Activated CD4-positive, alpha-beta T cell treated with anti-CD3 and anti-CD28 coated beads, Interleukin-2, amount 50 U/mL, for 16 hours (primary cell): ENCODE results near the gene SLC66A1.

Experiments
- DNase-seq: peaks from one replicate; pipeline ENCODE4 v3.0.0-alpha.2; 2020

Gene SLC66A1

GRCh38 chr1:19306941-19307340 lies 5.2 kb upstream of the SLC66A1 start:
- no peak for DNase-seq

DNA sequence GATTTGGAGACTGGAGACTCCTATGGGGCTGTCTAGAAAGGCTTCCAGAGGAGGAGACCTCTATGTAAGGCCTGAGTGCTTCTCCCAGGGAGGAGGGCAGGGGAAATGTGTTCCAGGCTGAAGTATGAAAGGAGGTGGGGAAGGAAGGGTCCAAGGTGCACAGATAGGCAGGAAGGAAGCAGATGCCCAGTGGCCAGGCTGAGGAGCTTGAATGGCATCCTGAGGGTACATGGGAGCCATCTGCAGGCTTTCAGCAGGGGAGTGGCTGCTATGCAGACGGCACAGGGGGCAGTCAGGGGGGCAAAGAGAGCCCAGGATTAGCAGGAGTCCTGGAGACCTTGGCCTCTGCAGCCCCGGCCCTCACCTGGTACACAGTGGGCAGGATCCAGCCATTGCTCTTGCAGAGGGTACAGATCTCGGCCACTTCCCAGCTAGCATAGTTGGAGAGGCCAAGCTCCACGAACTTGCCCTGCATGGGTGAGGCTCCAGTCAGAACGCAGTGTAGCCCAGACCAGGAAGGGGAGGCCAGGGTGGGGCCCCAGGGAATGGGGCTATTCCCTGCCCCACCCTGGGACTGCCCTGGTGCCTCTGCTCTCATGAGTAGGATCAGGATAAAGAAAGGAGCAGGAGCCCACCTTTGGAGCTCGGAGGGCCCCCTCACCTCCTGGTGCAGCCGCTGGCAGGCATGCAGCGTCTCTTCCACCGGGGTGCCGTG lies 4.2 kb upstream of the SLC66A1 start:
- no peak for DNase-seq

GRCh38 chr1:19308509-19308907 lies 3.6 kb upstream of the SLC66A1 start:
- DNase-seq: no peak

GRCh38 chr1:19309123-19309813 lies 2.9 kb upstream of the SLC66A1 start:
- DNase-seq: no peak

GRCh38 chr1:19310061-19310460 lies 2.1 kb upstream of the SLC66A1 start:
- DNase-seq: no peak

DNA sequence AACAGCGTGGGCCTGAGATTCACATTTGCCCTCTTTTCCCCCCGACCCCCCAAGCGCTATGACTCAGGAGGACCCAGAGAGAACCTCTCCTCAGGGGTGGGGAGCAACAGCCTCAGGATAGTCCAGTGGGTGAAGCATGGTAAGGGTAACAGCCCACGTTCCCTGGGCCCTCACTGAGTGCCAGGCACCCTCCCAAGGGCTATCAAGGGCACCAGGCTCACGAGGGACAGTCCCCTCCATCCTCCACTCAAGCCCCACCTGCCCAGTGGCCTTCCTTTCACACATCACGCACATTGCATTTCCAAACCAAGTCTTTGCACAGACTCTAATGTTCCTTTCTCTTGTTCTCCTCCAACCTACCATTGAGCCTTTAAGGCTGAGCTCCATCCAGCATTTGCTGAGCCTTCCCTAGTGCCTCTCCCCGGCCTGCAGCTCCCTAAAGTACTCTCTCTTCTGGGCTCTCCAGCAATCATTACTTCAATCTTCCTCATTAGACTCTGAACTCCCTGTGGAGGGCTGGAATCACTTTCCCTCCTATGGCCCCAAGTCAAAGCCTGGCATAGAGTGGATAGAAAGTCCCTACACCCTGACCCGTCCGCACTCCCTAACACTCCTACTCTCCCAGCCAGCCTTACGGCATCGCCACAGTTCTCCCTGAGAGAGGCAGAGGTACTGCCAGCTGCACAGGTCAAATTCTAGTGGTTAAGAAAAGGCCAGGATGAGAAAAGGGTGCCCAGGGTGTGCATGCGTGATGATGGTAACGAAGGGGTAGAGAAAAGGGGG lies 1.2 kb upstream of the SLC66A1 start:
- no peak for DNase-seq

DNA sequence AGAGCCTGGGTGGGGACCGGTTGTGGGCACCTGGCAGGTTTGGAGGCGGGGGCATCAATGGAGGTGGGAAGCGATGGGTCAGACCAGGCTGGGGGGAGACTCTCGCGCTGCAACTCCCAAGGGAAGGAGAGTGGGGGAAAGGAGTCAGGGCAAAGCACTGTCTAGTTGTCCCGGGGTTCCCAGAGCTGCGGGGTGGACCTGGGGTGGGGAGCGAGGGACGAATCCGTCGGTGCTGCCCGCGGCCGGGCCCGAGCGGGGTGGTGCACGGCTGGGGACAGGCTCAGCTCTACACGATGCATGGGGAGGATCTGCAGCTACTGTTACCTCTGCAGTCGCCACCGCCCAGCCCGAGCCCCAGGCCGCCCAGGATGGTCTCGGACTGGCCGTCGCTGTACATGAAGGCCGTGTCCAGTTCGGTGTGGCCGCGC lies 609 bp upstream of the SLC66A1 start:
- no peak for DNase-seq

- no peak for DNase-seq
These were observed 883 bp downstream of the SLC66A1 start for GRCh38 chr1:19312782-19313635.

DNA sequence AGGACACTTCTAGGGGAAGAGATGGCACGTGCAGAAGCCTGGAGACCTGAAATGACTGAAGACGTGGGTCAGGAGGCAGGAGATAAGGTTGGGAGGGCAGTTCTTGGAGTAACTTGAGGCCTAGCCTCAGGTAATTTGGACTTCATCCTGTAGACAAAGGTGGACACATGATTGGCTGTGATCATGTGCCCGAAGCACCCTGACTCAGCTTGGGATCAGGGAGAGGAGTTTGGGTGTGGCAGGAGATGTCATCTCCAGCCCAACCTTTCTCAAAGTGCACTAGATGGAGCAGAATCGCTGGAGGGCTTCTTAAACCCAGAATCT lies 1.5 kb downstream of the SLC66A1 start:
- no peak for DNase-seq

- no peak for DNase-seq
These were observed 2.1 kb downstream of the SLC66A1 start for GRCh38 chr1:19313961-19314882.

- DNase-seq: no peak
These were observed 3.5 kb downstream of the SLC66A1 start for GRCh38 chr1:19315378-19316198.

DNA sequence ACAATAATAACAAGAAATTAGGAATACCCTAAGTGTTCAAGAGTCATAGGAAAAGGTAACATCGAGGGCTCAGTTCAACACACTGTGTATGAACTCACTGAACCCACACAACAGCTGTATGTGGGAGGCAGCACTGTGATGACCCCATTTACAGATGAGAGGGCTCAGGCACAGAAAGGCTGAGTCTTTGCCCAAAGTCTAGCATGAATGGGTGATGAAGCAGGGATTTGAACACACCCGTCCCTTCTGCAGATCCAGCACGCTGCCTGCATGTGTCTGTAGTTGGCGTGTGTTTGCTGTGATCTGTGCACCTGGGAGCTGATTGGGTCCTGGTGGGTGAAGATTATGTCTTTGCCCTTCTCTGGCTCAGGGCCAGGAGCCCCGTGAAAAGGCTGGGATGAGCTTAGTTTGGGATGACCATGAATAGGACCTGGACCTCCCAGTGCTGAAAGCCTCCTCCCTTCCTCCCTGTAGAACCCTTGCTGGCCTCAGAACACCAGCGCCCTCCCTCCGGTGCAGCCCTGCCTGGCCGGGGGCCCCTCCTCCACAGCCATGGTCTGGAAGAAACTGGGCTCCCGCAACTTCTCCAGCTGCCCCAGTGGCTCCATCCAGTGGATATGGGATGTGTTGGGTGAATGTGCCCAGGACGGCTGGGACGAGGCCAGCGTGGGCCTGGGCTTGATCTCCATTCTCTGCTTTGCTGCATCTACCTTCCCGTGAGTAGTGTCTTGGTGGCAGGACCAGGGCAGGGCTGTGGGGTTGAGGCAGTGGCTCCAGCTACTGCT lies 5.2 kb downstream of the SLC66A1 start:
- DNase-seq: no peak

DNA sequence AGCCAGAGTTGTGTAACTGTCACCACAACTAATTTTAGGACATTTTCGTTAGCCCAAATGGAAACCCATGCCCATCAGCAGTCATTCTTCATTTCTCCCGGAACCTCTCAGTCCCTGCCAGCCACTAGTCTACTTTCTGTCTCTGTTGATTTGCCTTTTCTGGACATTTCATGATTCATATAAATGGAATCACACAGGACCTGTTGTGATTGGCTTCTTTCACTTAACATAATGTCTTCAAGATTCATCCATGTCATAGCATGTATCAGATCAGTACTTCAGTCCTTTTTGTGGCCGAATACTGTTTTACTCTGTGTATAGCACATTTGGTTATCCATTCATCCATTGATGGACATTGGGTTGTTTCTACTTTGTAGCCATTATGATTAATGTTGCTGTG lies 7.1 kb downstream of the SLC66A1 start:
- no peak for DNase-seq

GRCh38 chr1:19321071-19321470 lies 8.9 kb downstream of the SLC66A1 start:
- no peak for DNase-seq

GRCh38 chr1:19322481-19322880 lies 10.4 kb downstream of the SLC66A1 start:
- no peak for DNase-seq

DNA sequence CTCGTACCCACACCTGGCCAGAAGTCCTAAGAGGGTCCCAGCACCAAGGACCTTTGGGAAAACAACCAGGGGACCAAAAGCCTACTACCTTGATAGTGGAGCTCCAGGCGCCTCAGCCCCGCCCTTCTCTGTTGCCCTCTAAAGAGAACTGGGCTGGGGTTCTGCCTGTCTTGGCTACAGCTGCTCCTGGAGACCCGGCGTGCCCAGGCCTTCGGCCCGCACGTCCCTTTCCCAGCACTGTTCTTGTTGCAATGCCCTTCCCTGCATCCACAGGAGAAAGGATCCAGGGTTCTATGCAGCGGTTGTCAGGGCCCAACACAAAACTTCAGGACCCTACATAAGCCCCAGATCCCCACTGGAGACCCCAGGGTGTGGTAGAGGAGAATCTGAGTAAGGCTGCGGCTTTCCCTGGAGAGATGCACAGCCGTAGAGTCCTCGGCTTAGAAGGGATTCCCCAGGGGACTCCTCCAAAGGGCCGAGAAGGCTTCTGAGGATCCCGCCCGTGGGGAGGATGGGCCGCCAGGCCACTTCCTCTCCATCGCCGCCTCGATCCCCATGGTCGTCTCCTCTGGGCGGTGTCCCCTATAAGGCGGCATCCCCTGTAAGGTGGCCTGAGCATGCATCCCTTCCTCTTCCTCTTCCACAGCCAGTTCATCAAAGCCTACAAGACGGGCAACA lies 12.0 kb downstream of the SLC66A1 start:
- no peak for DNase-seq

GRCh38 chr1:19324665-19324990 lies 12.5 kb downstream of the SLC66A1 start:
- DNase-seq: no peak

DNA sequence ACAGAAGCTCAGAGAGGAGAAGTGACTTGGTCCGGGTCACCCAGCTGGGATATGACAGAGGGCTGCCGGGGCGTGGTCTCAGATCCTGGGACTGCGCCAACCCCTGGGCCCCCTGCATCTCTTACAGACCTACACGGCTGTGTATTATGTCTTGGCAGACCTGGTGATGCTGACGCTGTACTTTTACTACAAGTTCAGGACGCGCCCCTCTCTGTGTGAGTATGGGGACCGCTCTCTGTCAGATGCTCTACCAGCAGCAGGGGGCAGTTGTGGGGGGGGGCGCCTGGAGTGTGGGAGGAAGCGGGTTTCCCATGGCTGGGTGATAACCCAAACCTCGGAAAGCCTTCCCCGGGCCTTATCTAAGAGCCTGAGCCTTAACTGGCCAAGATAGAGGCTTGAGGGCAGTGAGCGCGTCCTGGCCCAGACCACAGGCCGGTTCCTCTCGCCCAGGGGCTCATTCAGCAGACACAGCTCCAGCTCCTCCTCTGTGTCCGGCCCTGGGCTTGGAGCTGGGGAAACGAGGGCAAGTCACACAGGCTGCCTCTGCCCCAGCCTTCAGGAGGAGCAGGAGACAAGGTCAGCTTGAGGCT lies 13.3 kb downstream of the SLC66A1 start:
- no peak for DNase-seq
